A673 (cell line): ENCODE results near the gene CLUH. TPM values are rescaled to one million over a fixed set of nuclear protein-coding genes. Genes with fewer than 3 reads are reported as not detected.

Source experiments
- BruUV-seq: library from RNA; stranded (reverse); fragments of 400-500 nt; replicated peaks from 2 replicates; lab custom pipeline; 2021; lab: Mats Ljungman, UMichigan
- CTCF ChIA-PET: fragments of 300-600 bp; sonication (Branson Sonifier 250); formaldehyde crosslinking; loops from one replicate; lab custom pipeline; 2022; ENCODE audit warnings: antibody characterized with exemption; lab: Charles Lee
- POLR2A ChIA-PET: fragments of 300-600 bp; sonication (Branson Sonifier 250); formaldehyde crosslinking; loops from one replicate; lab custom pipeline; 2022; ENCODE audit warnings: antibody characterized with exemption; ENCODE audit not compliant: low non-redundant PET; lab: Charles Lee
- DNase-seq: peaks from one replicate; pipeline ENCODE4 v3.0.0-alpha.2; 2015; ENCODE audit warnings: low spot score
- H3K27ac ChIP-seq: fragments of 200-600 bp; sonication (generic); 2 replicates; pipeline ENCODE4 v1.5.1; 2016; ENCODE audit warnings: mixed run types, low read depth, mild to moderate bottlenecking, mixed read lengths, antibody characterized with exemption, low read length; ENCODE audit not compliant: poor library complexity, severe bottlenecking
- H3K27me3 ChIP-seq: fragments of 200-600 bp; sonication (generic); replicated peaks from 2 replicates; pipeline ENCODE4 v1.6.1; 2017; ENCODE audit warnings: mixed run types, low read depth, mild to moderate bottlenecking, mixed read lengths, antibody characterized with exemption, low read length; ENCODE audit not compliant: insufficient read depth, poor library complexity
- H3K36me3 ChIP-seq: fragments of 200-600 bp; sonication (generic); 2 replicates; pipeline ENCODE4 v1.6.1; 2016; ENCODE audit warnings: mixed run types, mild to moderate bottlenecking, mixed read lengths, antibody characterized with exemption, low read length; ENCODE audit not compliant: insufficient read depth, poor library complexity, severe bottlenecking
- H3K4me1 ChIP-seq: fragments of 200-600 bp; sonication (generic); 2 replicates; pipeline ENCODE4 v1.6.1; 2017; ENCODE audit warnings: mixed run types, mild to moderate bottlenecking, mixed read lengths, antibody characterized with exemption, low read length; ENCODE audit not compliant: insufficient read depth, poor library complexity, severe bottlenecking
- H3K4me3 ChIP-seq: fragments of 200-600 bp; sonication (generic); 2 replicates; pipeline ENCODE4 v1.5.1; 2016; ENCODE audit warnings: low read depth, mixed run types, mild to moderate bottlenecking, mixed read lengths, low read length; ENCODE audit not compliant: poor library complexity, severe bottlenecking
- H3K9me3 ChIP-seq: fragments of 200-600 bp; sonication (generic); 2 replicates; pipeline ENCODE4 v1.6.1; 2016; ENCODE audit warnings: mixed run types, low read depth, mild to moderate bottlenecking, mixed read lengths, antibody characterized with exemption, low read length; ENCODE audit not compliant: poor library complexity, severe bottlenecking
- CTCF ChIP-seq: fragments of 300-800, 200-600 bp; sonication (generic); conservative IDR thresholded peaks from 2 replicates; pipeline ENCODE4 v1.5.1; 2017; ENCODE audit warnings: low read depth, mild to moderate bottlenecking, antibody characterized with exemption, low read length, moderate library complexity, mixed read lengths
- EZH2 ChIP-seq: fragments of 200-600 bp; sonication (generic); IDR thresholded peaks from 2 replicates; pipeline ENCODE4 v1.6.1; 2017; ENCODE audit warnings: borderline replicate concordance, low read depth, mild to moderate bottlenecking, mixed read lengths, antibody characterized with exemption, low read length; ENCODE audit not compliant: poor library complexity, severe bottlenecking
- intact Hi-C: fragments of 100-400 bp; cut with micrococcal nuclease; formaldehyde crosslinking; loops from one replicate; pipeline ENCODE4 v1.10.0; 2022; ENCODE audit not compliant: unreplicated experiment
- total RNA-seq: library from RNA; stranded (reverse); gene quantifications from 2 replicates; pipeline ENCODE4 v1.2.3, GENCODE V29; 2021

The CLUH gene
- total RNA-seq, 1 experiment from 2014 or later: 162 TPM

- TF ChIP-seq CTCF (no peak), EZH2 (no peak)
- Histone ChIP-seq H3K27me3 (peaks cover 3% of the 10 kb centered on the region), H3K9me3 (no peaks in the 10 kb centered on the region), H3K36me3 (no peaks in the 10 kb centered on the region), H3K4me3 (no peak overlapping the region), H3K4me1 (no peaks in the 10 kb centered on the region), H3K27ac (no peak overlapping the region)
- DNase-seq: no peak
- BruUV-seq: no TSS peak
- intact Hi-C loops: no loop called here
- ChIA-PET CTCF (no interaction called here), POLR2A (no interaction called here)
These were observed 23.4 kb upstream of the CLUH start for GRCh38 chr17:2734939-2735338.

- Histone ChIP-seq H3K36me3 (no peaks in the 10 kb centered on the region), H3K27me3 (peaks cover 6% of the 10 kb centered on the region), H3K4me3 (no peak overlapping the region), H3K27ac (no peak overlapping the region), H3K4me1 (no peaks in the 10 kb centered on the region), H3K9me3 (no peaks in the 10 kb centered on the region)
- ChIA-PET POLR2A (no interaction called here), CTCF (no interaction called here)
- no peak for DNase-seq
- intact Hi-C loops: no loop called here
- TF ChIP-seq CTCF (no peak), EZH2 (no peak)
- no TSS peak for BruUV-seq
These were observed 20.2 kb upstream of the CLUH start for GRCh38 chr17:2731807-2732206.

GRCh38 chr17:2730764-2731353 lies 19.3 kb upstream of the CLUH start:
- no peaks in the 10 kb centered on the region for H3K9me3 ChIP-seq
- H3K36me3 ChIP-seq: no peaks in the 10 kb centered on the region
- intact Hi-C loops: no loop called here
- H3K4me1 ChIP-seq: no peaks in the 10 kb centered on the region
- H3K27me3 ChIP-seq: peaks cover 6% of the 10 kb centered on the region
- H3K4me3 ChIP-seq: no peak overlapping the region
- ChIA-PET CTCF (no interaction called here), POLR2A (no interaction called here)
- no peak for DNase-seq
- no peak overlapping the region for H3K27ac ChIP-seq
- TF ChIP-seq EZH2: no peak
- TF ChIP-seq CTCF: no peak
- BruUV-seq: no TSS peak
